SU-DHL-6 (cell line): ENCODE data around the gene SLC35C1.

ENCODE experiments used
- CTCF ChIP-seq: fragments of 200-600 bp; sonication (generic); IDR thresholded peaks from one replicate; pipeline ENCODE4 v1.5.1; 2017; ENCODE audit warnings: antibody characterized with exemption, mild to moderate bottlenecking, low read length, moderate library complexity; ENCODE audit not compliant: insufficient read depth, poor library complexity, severe bottlenecking
- EZH2phosphoT487 ChIP-seq: fragments of 200-600 bp; sonication (generic), shearing (Covaris generic); conservative IDR thresholded peaks from 2 replicates; pipeline ENCODE4 v1.6.1; 2018; ENCODE audit warnings: mild to moderate bottlenecking, antibody characterized with exemption, low read length, moderate library complexity, mixed read lengths

- TF ChIP-seq CTCF, result no peak
- TF ChIP-seq EZH2phosphoT487, result no peak
Observed at GRCh38 chr11:45777127-45777969, 27.6 kb upstream of the SLC35C1 start.
